ENCODE data around the gene TEKT5. TPM values are rescaled to one million over a fixed set of nuclear protein-coding genes. Genes with fewer than 3 reads are reported as not detected.

TEKT5 gene
- total and polyA plus RNA-seq, 9 of the 15 experiments (the other 6 are each of a cell fraction or from before 2014, with no cell fraction given), result 0.10 to 0.19 TPM; not detected in 7

DNA sequence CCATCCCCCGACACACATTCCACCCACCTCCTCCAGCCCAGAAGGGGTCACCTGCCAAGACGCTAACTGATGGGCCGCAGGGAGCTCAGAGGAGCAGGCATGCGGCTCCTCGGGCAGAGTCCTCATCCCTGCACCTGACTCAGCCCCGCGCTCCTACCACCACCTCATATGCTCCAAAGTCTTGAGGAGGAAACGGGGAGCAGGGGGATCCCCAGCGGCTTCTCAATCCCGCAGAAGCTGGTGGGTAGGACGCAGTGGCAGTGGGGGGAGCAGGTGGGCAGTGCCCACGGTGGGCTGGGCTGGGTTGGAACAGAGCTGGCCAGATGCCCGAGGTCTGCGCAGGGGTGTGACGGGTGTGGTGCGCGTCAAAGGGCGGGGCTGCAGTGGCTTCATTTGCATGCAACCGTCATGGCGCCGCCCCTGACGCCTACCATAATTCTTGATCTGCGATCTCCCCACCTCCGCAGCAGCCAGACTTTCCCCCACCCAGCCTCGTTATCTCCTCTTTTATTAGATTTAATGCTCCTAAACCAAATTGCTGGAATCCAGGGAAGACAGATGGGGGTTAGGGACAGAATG, 75.4 kb downstream of the TEKT5 start:
- DNase-seq (ENCODE audit: extremely low read depth in 1 of 4, low spot score in 3 of 4) (peak; percentile 70 to 73 (median 72)), ATAC-seq (peak; percentile 89), FAIRE-seq (peak; percentile 6)
- POLR2A ChIA-PET, result interaction anchor here (0.6 to 0.9 kb wide), 3 partner anchors 9 to 313 kb away, joined by 3 to 5 read pairs (median 4); no protein-coding TSS in a partner anchor
- Histone ChIP-seq H3K4me1 (replicated peaks in 1 of 2; ENCODE audit: control insufficient read depth in 2 of 2, insufficient read depth in 2 of 2, low read length in 2 of 2) (peaks cover 21 to 47% of the 10 kb centered on the region in 2 experiments; a peak in 4 of 5 replicates), H3K9me1 (ENCODE audit: control insufficient read depth, insufficient read depth, low read length) (no peaks in the 10 kb centered on the region), H3K79me2 (ENCODE audit: control insufficient read depth, insufficient read depth, low read length) (no peaks in the 10 kb centered on the region), H3K27me3 (ENCODE audit: control insufficient read depth in 2 of 2, insufficient read depth in 2 of 2, low read length in 2 of 2) (peaks cover 2 to 28% of the 10 kb centered on the region in 2 experiments; a peak in 4 of 5 replicates), H3K36me3 (ENCODE audit: control insufficient read depth, insufficient read depth, low read length) (no peaks in the 10 kb centered on the region), H3K27ac (ENCODE audit: extremely low read depth, low read depth, low read length) (no peak overlapping the region), H2AFZ (ENCODE audit: low read depth, low read length) (peak overlapping the region; percentile 84), H3K4me2 (ENCODE audit: insufficient read depth, low read length) (peak overlapping the region; percentile 53), H4K20me1 (replicated peaks; ENCODE audit: control insufficient read depth, insufficient read depth, low read length) (no peaks in the 10 kb centered on the region), H3K4me3 (peak overlapping the region; percentile 24), H3K9ac (ENCODE audit: insufficient read depth in 1 of 2, low read depth in 2 of 2, low read length in 2 of 2) (peak overlapping the region in 1 of 2 experiments; percentile 31; a peak in 1 of 4 replicates), H3K9me3 (replicated peaks; ENCODE audit: control insufficient read depth, insufficient read depth, low read depth, low read length) (no peaks in the 10 kb centered on the region)
- in situ Hi-C loops (cut with MboI) (no loop called here), intact Hi-C loops (cut with micrococcal nuclease) (no loop called here)
- BruUV-seq (replicated peaks), result no TSS peak
- CTCF ChIA-PET (ENCODE audit: low intra/inter-chr PET ratio), result no interaction called here
- 7% methylated on average over 25 of the region's 25 CpGs for WGBS (ENCODE audit: insufficient coverage, low coverage, missing lambda C conversion rate)
- TF ChIP-seq, protein P1, sequence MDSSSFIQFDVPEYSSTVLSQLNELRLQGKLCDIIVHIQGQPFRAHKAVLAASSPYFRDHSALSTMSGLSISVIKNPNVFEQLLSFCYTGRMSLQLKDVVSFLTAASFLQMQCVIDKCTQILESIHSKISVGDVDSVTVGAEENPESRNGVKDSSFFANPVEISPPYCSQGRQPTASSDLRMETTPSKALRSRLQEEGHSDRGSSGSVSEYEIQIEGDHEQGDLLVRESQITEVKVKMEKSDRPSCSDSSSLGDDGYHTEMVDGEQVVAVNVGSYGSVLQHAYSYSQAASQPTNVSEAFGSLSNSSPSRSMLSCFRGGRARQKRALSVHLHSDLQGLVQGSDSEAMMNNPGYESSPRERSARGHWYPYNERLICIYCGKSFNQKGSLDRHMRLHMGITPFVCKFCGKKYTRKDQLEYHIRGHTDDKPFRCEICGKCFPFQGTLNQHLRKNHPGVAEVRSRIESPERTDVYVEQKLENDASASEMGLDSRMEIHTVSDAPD (CRISPR knock-in tag; IDR thresholded peaks at IDR 0.05), result no peak
- TF ChIP-seq SRSF3 (IDR thresholded peaks at IDR 0.05; ENCODE audit: insufficient read depth, low read length) (no peak), MAZ (CRISPR knock-in tag; conservative IDR thresholded peaks at IDR 0.05 in 1 of 2, IDR thresholded peaks at IDR 0.05 in 1 of 2) (0 out of 4 replicates have a peak, but pooled peaks of 1 of the 2 experiments have one; percentile 28), RBBP5 (IDR thresholded peaks at IDR 0.05; ENCODE audit: borderline replicate concordance, insufficient read depth, low read length, poor library complexity, severe bottlenecking) (no peak), PHF8 (IDR thresholded peaks at IDR 0.05; ENCODE audit: borderline replicate concordance, low read length) (peak; percentile 15; the same call in 1 of the 2 replicates), RHOXF2B (CRISPR knock-in tag; conservative IDR thresholded peaks at IDR 0.05) (no peak), SRF (CRISPR knock-in tag; IDR thresholded peaks at IDR 0.05) (no peak), TCF3 (CRISPR knock-in tag; IDR thresholded peaks at IDR 0.05) (no peak), FOXK2 (conservative IDR thresholded peaks at IDR 0.05 in 1 of 2, IDR thresholded peaks at IDR 0.05 in 1 of 2; ENCODE audit: low read depth in 2 of 2) (no peak), ZNF133 (CRISPR knock-in tag; IDR thresholded peaks at IDR 0.05) (no peak), MTA3 (IDR thresholded peaks at IDR 0.05; ENCODE audit: borderline replicate concordance) (no peak), ATF1 (CRISPR knock-in tag; IDR thresholded peaks at IDR 0.05) (0 out of 2 replicates have a peak, but pooled peaks have one; percentile 6), ATF1 (tag; IDR thresholded peaks at IDR 0.05) (peak; percentile 57; the same call in 1 of the 2 replicates), NFIC (IDR thresholded peaks at IDR 0.05) (peak; percentile 89), FOXJ3 (CRISPR knock-in tag; IDR thresholded peaks at IDR 0.05) (no peak), ZNF232 (CRISPR knock-in tag; IDR thresholded peaks at IDR 0.05) (no peak), MYNN (IDR thresholded peaks at IDR 0.05) (peak; percentile 31; the same call in 1 of the 2 replicates), MYNN (CRISPR knock-in tag; IDR thresholded peaks at IDR 0.05) (no peak), ZNF77 (CRISPR knock-in tag; IDR thresholded peaks at IDR 0.05) (no peak), ZNF830 (CRISPR knock-in tag; IDR thresholded peaks at IDR 0.05) (no peak), ZBTB5 (IDR thresholded peaks at IDR 0.05) (no peak), NCOA6 (IDR thresholded peaks at IDR 0.05) (no peak)
